ENCODE data around the gene ADGB.

Gene ADGB

DNA sequence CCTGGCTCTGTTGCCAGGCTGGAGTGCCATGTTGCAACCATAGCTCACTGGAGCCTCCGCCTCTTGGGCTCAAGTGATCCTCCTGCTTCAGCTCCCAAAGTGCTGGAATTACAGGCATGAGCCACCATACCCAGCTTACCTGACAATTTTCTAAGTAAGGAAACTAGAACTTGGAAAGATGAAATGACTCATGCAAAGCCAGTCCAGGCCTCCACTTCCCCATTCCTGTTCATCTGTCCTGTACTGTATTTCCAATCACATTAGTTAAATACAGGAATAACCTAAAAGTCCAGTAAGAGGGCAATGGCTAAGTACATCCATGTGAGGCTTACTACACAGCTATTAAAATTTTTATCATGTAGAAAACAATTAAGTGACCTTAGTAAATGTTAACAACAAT lies 8.3 kb upstream of the ADGB start:
- DNase-seq (ENCODE audit: extremely low read depth, insufficient read length): no peak
- Histone ChIP-seq H3K36me3 (ENCODE audit: control insufficient read depth, insufficient read depth, low read length) (no peaks in the 10 kb centered on the region), H3K27me3 (replicated peaks; ENCODE audit: control insufficient read depth, insufficient read depth, low read length) (no peaks in the 10 kb centered on the region), H3K4me3 (replicated peaks; ENCODE audit: low read depth, low read length) (no peak overlapping the region)
- no peak for TF ChIP-seq CTCF (IDR thresholded peaks at IDR 0.05; ENCODE audit: insufficient read depth, low read length, poor library complexity, severe bottlenecking)

DNA sequence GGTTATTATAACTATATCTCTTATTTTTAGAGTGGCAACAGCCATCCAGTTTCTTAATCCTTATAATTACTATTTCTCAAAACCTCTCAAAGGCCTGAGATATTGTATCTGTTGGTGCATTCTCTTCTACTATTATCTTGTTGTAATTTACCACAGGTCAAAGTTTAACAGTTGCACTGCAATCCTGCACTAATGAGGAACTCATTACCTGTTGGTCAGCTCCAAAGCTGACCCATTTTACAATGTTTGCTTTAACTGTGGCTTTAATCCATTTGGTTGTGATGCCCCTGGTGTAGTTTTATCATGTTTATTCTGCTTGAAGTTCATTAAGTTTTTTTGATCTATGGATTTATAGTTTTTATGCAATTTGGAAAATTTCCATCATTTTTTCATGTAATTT lies 6.3 kb upstream of the ADGB start:
- Histone ChIP-seq H3K27me3 (replicated peaks; ENCODE audit: control insufficient read depth, insufficient read depth, low read length) (no peaks in the 10 kb centered on the region), H3K4me3 (replicated peaks; ENCODE audit: low read depth, low read length) (no peak overlapping the region), H3K36me3 (ENCODE audit: control insufficient read depth, insufficient read depth, low read length) (no peaks in the 10 kb centered on the region)
- no peak for DNase-seq (ENCODE audit: extremely low read depth, insufficient read length)
- TF ChIP-seq CTCF (IDR thresholded peaks at IDR 0.05; ENCODE audit: insufficient read depth, low read length, poor library complexity, severe bottlenecking): no peak

GRCh38 chr6:146593986-146594385 lies 4.8 kb upstream of the ADGB start:
- no peak for DNase-seq (ENCODE audit: extremely low read depth, insufficient read length)
- no peaks in the 10 kb centered on the region for H3K36me3 ChIP-seq (ENCODE audit: control insufficient read depth, insufficient read depth, low read length)
- H3K27me3 ChIP-seq (replicated peaks; ENCODE audit: control insufficient read depth, insufficient read depth, low read length): no peaks in the 10 kb centered on the region
- TF ChIP-seq CTCF (IDR thresholded peaks at IDR 0.05; ENCODE audit: insufficient read depth, low read length, poor library complexity, severe bottlenecking): no peak
- no peak overlapping the region for H3K4me3 ChIP-seq (replicated peaks; ENCODE audit: low read depth, low read length)

GRCh38 chr6:146594495-146594894 lies 4.3 kb upstream of the ADGB start:
- Histone ChIP-seq H3K4me3 (replicated peaks; ENCODE audit: low read depth, low read length) (no peak overlapping the region), H3K27me3 (replicated peaks; ENCODE audit: control insufficient read depth, insufficient read depth, low read length) (no peaks in the 10 kb centered on the region), H3K36me3 (ENCODE audit: control insufficient read depth, insufficient read depth, low read length) (no peaks in the 10 kb centered on the region)
- TF ChIP-seq CTCF (IDR thresholded peaks at IDR 0.05; ENCODE audit: insufficient read depth, low read length, poor library complexity, severe bottlenecking): no peak
- no peak for DNase-seq (ENCODE audit: extremely low read depth, insufficient read length)

DNA sequence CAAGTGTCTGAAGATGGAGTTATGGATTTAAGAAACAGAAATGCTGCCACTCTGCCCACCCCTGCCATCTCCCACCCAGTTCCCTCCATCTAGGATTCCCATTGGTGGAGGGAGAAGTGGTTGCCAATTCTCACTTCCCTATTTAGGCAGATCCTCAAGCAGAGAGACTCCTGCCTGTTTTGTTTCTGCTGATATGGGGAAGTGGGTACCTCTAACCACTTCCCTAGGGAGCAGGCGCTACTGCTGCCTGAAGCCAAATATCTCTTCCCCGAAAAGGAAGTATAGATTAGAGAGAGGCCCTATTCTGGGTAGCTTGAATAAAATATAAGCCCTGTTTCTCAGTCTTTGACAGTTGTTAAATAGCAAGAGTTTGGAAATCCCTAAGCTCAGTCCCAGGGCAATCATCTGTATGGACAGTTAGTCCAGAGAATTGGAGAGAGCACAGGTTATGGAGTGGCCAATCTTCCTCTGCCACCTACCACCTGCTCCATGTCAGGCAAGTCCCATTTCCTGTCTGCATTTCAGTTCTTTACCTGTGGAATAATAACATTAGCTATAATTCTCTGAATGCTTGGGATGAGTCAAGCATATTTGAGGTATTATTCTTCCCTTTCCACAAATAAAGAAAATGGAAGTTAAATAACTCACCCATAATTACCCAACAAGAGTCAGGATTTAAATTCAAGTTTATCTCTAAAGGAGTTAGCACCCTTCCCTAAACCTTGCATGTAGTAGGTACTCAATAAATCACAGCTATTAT lies 2.6 kb upstream of the ADGB start:
- H3K27me3 ChIP-seq (replicated peaks; ENCODE audit: control insufficient read depth, insufficient read depth, low read length): no peaks in the 10 kb centered on the region
- DNase-seq (ENCODE audit: extremely low read depth, insufficient read length): no peak
- no peak overlapping the region for H3K4me3 ChIP-seq (replicated peaks; ENCODE audit: low read depth, low read length)
- TF ChIP-seq CTCF (IDR thresholded peaks at IDR 0.05; ENCODE audit: insufficient read depth, low read length, poor library complexity, severe bottlenecking): no peak
- no peaks in the 10 kb centered on the region for H3K36me3 ChIP-seq (ENCODE audit: control insufficient read depth, insufficient read depth, low read length)

DNA sequence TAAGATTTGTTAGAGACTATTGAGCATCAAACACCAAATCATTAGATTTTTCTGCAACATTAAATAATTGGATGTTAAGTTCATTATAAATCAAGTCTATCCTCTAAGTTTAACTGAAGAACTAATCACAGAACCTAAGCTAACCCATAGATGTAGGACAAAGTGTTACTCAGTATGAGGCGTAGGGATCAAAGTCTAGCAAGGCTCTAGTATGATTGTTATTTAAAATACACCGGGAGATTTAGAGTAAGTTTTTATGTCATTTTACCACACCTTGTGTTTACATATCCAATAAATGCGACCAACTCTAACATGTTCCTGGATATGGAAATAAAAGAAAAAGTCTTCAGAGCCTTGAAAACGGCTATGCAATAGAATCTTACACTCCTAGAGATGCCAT lies 2.6 kb downstream of the ADGB start:
- no peaks in the 10 kb centered on the region for H3K36me3 ChIP-seq (ENCODE audit: control insufficient read depth, insufficient read depth, low read length)
- no peak for DNase-seq (ENCODE audit: extremely low read depth, insufficient read length)
- no peak for TF ChIP-seq CTCF (IDR thresholded peaks at IDR 0.05; ENCODE audit: insufficient read depth, low read length, poor library complexity, severe bottlenecking)
- H3K4me3 ChIP-seq (replicated peaks; ENCODE audit: low read depth, low read length): no peak overlapping the region
- no peaks in the 10 kb centered on the region for H3K27me3 ChIP-seq (replicated peaks; ENCODE audit: control insufficient read depth, insufficient read depth, low read length)

Data from GM06990 (cell line).